IPS-18c (cell line): ENCODE results near the gene TVP23C.
"Not testable (repeated sequence)": the region's sequence is repeated elsewhere in the genome, so short reads cannot be mapped to it uniquely, and the experiment has no call there.

Experiments
- H3K4me3 ChIP-seq: 2 replicates; pipeline ENCODE4 v1.7.0; 2013; ENCODE audit warnings: low read depth, mild to moderate bottlenecking, low read length, moderate library complexity; ENCODE audit not compliant: insufficient read depth
- H3K9me3 ChIP-seq: one replicate; pipeline ENCODE4 v1.6.1; 2013; ENCODE audit warnings: mild to moderate bottlenecking, low read length, moderate library complexity; ENCODE audit not compliant: control insufficient read depth, insufficient read depth

TVP23C gene

DNA sequence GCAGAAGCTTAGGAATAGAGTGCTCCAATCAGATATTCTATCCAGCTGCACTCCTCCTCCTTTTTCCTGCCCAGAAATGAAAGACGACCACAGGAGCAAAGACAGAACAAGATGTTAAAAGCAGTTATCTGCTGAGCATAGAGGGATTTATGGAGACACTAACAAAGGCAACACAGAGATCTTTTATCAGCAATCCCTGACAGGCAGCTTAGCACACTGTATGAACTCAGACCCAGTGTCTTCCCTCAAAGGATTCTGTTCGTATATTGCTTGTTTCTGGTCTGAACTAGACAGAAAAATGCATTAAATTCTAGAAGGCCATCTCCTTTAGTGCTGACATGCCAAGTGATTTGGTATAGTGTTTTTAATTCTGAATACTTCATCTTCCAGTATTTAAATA, 16.7 kb downstream of the TVP23C start:
- H3K9me3 ChIP-seq, H3K4me3 ChIP-seq: not testable (repeated sequence)

DNA sequence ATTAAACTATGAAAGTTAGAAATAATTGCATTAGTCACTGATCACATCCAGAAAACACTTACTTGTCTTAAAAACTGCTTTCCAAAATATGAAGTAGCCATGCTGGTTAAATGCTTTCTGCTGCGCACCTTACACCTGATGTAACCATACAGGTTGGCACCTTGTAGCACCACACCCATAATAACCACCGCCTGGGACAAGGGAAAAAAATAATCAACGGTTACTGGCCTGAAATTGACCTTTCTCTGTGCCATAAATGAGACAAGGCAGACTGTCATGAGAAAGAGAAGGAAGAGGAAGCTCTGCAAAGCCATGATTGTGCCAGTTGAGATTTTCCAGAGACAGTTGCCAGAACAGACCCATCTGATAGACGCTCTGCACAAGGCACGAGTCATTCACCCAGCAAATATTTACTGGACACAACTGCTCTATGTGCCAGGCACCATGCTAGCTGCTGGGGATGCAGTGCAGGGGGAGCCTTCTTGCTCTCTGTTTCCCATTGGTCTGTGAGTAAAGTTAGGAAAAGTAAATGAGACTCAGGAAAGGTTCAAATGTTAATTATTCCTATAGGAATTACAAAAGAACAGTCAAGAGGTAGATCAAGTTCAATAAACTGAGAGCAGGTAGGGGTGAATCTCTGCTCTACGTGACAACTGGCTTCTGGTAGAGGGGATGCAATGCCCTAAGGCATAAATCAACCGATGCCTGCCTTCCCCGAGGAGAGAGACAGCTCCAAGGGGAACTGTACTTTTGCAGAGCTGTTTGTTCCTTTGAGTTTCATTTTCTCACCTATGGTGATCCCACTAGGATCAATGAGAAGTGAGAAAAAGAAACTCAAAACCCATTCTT, 22.7 kb downstream of the TVP23C start:
- not testable (repeated sequence) for H3K9me3 ChIP-seq, H3K4me3 ChIP-seq

DNA sequence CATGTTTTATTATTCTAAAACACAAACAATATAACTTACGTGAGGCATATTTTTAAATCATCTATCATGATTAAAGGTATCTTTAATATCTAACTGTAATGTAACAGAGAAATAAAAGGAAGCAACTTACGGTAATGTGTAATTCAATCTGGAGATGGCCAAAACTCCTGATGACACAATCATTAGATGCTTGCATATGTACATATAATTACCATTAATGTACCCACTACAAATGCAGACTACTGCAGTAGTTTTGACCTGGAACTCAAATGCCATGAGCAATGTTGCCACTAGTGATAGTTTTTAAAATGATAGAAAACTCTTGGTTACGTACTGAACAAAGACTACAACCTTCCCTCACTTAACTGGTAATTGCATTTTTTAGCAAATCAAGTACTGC, 30.2 kb downstream of the TVP23C start:
- H3K4me3 ChIP-seq, H3K9me3 ChIP-seq: not testable (repeated sequence)

DNA sequence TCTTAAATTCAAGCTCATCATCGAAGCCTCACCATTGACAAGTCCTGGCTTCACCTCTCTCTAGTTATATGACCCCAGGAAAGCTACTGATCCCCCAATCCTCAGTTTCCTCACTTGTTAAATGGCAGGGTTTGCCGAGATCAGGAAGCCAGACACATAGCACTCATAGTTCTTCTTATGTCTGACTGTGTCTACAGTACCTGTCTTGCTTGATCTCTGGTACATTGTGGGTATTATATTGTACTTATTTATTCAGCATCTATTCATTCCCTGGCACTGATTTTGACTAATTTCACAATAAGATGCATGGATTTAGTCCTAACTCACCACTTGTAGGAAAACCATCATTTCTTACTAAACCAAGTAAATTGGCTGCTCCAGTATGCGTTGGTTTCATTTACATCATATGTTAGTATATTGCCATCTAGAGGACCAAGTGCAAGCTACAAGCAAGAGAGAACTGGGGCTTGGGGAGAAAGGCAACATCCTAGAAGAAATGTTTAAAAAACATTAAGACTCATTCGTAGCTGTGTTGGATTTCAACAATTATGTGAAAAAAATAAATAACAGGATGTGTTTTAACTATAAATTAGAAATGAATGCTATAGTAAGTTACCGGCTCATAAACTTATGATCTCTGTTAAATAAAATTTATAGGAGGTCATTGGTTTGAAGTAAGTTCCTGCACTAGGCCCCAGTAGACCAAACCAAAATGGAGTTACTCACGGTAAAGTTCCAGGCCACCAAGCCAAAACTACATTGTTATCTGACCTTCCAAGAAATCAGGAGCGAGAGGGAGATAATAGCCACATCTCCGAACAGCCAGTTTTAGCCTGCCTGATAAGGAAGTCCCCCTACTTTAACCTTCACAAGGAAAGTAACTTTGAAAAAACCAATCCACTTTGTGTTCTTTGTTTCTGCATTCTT, 36.7 kb downstream of the TVP23C start:
- not testable (repeated sequence) for H3K4me3 ChIP-seq, H3K9me3 ChIP-seq

DNA sequence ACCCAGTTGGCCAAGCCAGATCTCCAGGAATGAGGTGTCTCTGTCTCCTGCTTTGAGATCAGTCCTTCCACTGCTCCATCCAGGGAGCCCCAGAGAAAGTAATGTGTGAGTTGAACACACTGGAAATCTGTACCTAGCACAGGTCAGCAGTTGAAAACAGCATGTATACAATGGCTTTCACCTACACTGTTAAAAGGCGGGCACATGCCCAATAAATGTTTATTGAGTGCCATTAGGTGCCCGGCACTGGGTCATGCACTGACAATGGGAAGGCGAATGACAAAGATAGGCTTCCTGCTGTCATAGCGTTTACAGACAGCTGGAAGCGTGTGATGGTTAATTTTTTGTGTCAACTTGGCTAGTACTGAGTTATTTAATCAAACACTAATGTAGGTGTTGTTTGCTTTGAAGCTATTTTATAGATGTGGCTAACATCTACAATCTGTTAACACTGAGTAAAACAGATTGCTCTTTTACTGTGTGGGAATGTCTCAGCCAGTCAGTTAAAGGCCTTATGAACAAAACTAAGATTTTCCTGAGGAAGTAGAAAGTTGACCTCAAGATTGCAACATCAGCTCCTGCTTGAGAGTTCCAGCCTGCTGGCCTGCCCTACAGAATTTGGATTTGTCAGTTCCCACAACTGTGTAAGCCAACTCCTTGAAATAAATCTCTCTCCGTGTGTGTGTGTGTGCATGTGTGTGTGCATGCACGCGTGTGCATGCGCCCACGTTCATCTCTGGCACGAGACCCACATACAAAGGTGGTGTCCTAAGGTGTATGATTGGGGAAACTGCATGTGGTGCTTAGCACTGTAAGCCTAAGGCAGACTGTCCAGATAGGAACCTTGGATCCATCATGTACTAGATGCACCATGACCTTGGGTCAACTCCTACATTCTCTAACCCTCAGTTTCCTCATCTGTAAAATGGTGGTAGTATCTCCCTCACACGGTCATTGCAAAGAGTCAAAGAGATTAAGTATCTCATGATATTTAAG, 38.0 kb downstream of the TVP23C start:
- H3K4me3 ChIP-seq, H3K9me3 ChIP-seq: not testable (repeated sequence)

DNA sequence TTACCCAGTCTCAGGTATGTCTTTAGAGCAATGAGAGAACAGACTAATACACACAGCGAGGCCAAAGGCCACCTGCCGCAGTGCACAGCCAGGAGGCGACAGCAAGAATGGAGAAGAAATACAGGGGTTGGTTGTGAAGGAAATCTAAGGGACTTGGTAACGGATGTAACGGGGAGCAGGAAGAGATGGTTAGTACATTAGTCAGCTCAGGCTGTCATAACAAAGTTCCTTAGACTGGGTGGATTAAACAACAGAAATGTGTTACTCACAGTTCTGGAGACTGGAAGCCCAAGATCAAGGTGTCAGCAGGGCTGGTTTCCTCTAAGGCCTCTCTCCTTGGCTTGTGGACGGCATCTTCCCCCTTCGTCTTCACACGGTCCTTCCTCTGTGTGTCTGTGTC, 47.1 kb downstream of the TVP23C start:
- H3K9me3 ChIP-seq = no peaks in the 10 kb centered on the region

DNA sequence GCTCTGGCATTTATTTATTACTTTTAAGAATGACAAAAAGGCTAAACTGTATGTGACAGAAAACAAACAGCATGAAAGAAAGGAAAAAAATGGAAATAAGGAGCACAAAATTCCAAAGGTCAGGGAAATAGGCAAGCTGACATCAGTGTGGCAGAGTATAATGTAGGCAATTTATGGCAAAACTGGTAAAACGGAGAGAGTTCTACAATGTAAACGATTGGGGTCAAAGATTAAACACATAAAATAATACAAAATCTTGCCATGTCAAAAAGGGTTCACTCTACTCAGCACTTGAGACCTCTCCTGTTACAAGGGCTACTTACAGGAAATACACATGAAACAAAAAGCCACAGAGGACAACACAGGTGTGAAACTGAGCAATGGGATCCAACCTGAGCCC, 48.8 kb downstream of the TVP23C start:
- no peaks in the 10 kb centered on the region for H3K9me3 ChIP-seq
- no peak overlapping the region for H3K4me3 ChIP-seq

More for the DNA sequence above, 47.1 kb downstream of the TVP23C start:
- H3K4me3 ChIP-seq = no peak overlapping the region

DNA sequence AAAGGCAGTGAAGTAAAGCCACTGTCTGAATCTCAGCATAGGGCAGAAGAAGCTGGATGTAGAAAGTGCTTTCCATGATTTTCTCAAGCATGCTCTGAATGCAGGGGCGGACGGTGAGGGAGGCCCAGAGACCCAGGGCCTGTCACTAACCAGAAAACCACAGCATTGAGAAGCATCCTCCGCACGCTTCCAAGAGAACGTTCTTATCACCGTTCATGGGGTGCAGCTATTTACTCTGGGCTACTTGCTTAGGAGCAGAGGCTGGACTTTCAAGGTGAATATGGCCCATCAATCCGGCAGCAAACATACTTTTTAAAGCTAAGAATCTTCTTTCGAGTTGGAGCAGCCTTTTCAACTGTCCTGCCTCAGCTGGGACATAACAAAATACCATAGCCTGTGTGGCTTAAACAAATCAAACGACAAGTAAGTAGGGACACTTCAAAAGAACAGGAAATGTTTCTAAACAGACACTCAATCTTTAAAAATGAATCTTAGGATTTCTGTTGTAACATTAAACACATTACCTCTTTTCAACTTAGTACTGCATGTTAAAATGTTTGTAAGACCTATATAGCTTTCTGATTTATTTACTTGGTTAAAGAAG, 49.3 kb downstream of the TVP23C start:
- H3K9me3 ChIP-seq = no peaks in the 10 kb centered on the region
- H3K4me3 ChIP-seq = no peak overlapping the region

DNA sequence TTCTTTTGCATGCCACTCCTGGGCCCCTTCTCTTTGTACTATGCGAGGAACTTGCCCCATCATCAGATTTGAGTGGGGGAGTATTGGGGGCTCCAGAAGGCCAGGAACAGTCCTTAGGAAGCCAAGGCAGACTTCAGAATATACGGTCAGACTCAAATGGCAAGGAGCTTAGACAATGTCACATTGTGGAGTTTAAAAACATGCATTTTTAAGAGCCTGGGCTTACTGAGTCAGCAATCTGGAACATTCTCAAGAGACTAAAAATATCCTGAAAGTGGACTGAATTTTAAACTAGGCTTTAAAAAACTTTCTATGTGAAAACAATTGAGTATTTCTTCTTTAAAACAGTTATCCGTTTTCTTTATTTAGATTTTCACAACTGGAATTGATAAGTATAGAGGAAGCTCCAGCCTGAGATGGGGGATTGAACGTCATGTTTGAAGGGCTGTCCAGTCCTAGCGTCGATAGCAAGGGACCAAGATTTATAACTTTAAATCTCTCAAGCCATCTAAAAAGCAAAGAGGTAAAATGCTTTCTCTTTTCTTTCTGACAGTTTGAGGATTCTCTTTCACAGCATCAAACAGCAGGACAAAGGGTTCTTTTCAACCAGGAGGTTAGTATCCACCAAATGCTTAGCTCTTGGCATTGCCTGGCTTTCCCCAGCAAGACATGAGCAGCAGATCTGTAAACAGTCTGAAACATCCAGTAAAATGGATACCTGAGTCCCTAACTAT, 50.1 kb downstream of the TVP23C start:
- H3K4me3 ChIP-seq = no peak overlapping the region
- no peaks in the 10 kb centered on the region for H3K9me3 ChIP-seq

DNA sequence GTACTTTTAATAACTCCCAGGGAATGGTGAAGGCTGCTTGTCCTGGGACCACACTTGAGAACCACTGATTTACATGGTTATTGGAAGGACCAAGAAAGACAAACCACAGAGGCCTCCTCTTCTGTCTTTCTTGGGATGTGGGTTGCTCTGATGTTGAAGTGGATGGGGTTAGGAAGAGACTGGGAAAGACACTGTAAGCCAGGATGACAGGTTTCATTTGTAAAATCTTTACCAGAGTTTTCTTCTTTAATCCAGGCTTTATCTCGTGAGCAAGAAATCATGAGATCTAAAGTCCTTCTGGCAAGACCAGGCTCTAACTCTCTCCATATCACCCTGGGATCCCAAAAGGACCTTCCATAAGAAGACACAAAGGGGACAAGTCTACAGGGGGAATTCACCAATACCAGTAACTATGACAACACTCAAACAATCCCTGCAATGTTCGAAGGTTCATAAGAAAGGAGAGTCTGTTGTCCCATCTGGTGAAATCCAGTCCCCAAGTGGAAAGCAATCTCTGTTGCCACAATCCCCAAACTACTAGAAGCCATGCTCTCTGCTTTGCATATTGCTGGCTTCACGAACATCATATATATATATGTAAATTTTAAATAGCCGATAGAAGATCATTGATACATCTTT, 51.1 kb downstream of the TVP23C start:
- no peak overlapping the region for H3K4me3 ChIP-seq

DNA sequence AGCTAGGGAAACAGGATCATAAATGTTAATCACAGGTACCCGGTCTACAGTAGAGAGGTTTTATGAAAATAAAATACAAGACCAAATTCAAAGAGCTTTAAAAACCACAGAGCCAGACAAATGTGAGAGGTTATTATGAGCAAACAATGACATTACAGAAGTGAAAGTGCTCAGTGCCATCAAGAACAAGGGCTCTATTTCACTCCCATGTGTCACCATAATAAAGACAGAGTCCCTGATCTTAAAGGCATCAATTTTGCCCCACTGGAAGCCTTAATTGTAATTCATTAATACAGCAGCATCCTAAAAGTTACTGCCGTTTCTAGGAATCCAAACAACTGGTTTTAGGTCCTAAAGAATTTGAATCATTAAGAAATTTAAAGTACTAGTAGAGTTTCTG, 52.1 kb downstream of the TVP23C start:
- no peak overlapping the region for H3K4me3 ChIP-seq
- no peaks in the 10 kb centered on the region for H3K9me3 ChIP-seq

More for the DNA sequence above, 51.1 kb downstream of the TVP23C start:
- H3K9me3 ChIP-seq = no peaks in the 10 kb centered on the region

DNA sequence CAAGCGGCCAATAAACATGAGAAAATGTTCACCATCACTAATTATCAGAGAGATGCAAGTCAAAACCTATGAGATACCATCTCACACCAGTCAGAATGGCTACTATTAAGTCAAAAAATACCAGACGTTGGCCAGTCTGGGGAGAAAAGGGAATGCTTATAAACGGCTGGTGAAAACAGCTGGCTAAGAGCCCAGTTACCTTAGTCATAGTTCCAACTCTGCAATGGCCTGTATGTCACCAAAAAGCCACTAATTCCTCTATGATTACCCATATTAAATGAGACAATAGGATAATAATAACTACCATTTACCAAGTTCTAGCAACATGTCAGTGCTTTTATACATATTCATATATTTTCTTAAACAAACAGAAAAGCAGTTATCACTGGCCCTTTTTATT, 52.9 kb downstream of the TVP23C start:
- no peaks in the 10 kb centered on the region for H3K9me3 ChIP-seq

DNA sequence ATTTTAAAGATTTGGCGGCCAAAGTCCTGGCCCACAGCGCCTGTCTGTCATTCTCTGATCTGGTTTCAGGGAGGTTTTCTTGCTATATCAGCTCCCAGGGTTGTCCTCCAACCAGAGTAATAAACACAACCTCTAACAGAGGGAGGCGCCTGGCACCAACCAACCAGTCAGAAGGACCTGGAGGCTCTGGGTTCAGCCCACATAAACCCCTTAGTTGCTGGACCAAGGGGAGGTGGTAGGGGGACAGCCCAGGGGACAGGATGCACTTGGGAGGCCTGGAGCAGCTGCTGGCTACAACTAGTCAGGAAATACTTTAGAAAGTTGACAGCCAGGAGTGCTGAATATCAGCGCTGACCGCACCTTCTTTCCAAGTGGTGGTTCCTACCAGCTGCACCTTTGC, 54.2 kb downstream of the TVP23C start:
- Histone ChIP-seq H3K4me3 (no peak overlapping the region), H3K9me3 (no peaks in the 10 kb centered on the region)

More for the DNA sequence above, 52.9 kb downstream of the TVP23C start:
- no peak overlapping the region for H3K4me3 ChIP-seq

DNA sequence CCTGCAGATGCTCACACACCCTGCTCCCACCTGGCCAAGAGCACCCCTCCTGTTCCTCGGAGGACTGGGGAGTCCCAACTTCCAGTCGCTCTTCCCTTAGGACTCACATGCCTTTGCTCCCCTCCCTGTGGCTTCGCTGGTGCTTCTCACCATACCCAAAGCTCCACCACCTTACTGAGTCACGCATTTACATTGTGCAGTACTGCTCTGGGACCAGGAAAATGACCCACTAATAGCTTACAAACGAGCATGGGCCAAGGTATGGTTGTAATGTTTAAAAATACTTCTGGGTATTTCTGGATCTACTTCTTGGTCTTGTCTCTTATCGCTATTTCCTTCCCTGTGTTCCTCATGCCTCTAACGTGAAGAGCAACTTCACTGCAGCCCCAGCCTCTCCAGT, 54.8 kb downstream of the TVP23C start:
- H3K4me3 ChIP-seq = no peak overlapping the region

DNA sequence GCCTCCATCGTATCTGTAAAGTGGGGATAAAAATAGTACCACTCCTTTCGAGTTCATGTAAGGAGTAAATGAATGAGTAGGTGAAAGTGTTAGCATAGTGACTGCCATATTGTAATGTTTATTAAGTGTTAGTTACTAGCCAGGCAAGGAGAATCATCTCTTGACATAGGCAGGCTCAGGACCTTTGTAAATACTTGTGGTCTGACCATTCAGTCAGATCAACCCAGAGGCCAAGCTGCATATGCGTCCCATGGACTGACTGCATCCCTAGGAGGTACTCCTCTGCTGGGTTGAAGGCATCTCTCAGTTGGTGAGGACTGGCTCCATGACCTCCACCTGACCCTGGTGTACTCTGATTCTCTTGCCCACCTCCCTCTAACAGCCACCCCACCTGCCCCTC, 55.4 kb downstream of the TVP23C start:
- no peaks in the 10 kb centered on the region for H3K9me3 ChIP-seq
- H3K4me3 ChIP-seq = no peak overlapping the region

More for the DNA sequence above, 54.8 kb downstream of the TVP23C start:
- H3K9me3 ChIP-seq = no peaks in the 10 kb centered on the region

DNA sequence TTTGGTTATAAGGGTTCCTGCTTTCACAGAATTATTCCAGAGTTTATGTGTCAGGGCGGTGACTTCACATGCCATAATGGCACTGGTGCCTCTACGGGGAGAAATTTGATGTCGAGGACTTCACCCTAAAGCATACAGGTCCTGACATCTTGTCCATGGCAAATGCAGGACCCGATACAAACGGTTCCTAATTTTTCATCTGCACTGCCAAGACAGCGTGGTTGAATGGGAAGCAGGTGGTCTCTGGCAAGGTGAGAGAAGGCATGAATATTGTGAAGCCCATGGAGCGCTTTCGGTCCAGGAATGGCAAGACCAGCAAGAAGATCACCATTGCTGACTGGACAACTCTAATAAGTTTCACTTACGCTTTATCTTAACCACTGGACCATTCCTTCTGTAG, 56.3 kb downstream of the TVP23C start:
- Histone ChIP-seq H3K4me3 (no peak overlapping the region), H3K9me3 (no peaks in the 10 kb centered on the region)
